B cell (primary cell): Measurements from ENCODE around the gene SLC39A2. TPM values are rescaled to one million over a fixed set of nuclear protein-coding genes. Genes with fewer than 3 reads are reported as not detected.

Source experiments
- ATAC-seq: fragments of 200-7000 bp; cut with Tn5 transposase; one replicate; pipeline ENCODE4 v1.10.0; 2021; ENCODE audit warnings: low read depth, mild to moderate bottlenecking, moderate number of reproducible peaks, moderate library complexity
- CTCF ChIA-PET: fragments of 350-600 bp; sonication (Branson Sonifier 250); formaldehyde crosslinking; loops from one replicate; lab custom pipeline; 2021; ENCODE audit warnings: antibody characterized with exemption, inconsistent platforms; lab: Charles Lee
- POLR2A ChIA-PET: fragments of 350-600 bp; sonication (Branson Sonifier 250); formaldehyde crosslinking; loops from one replicate; lab custom pipeline; 2021; ENCODE audit warnings: antibody characterized with exemption; lab: Charles Lee
- DNase-seq: peaks from one replicate; pipeline ENCODE4 v3.0.0; 2013
- H2AFZ ChIP-seq: 2 replicates; pipeline ENCODE4 v1.6.1; 2012; ENCODE audit warnings: mild to moderate bottlenecking, low read depth, low read length; ENCODE audit not compliant: insufficient read depth, poor library complexity, severe bottlenecking
- H3K27ac ChIP-seq, 2 donors: 1 replicate in 1 of 2; 2 replicates in 1 of 2; pipeline ENCODE4 v1.5.1; 2012 to 2013; ENCODE audit warnings: low read length in 2 of 2, mild to moderate bottlenecking in 2 of 2, moderate library complexity in 1 of 2
- H3K27me3 ChIP-seq, 4 experiments: fragments of 200-600 bp in 1 of 4; sonication (generic) in 1 of 4; replicated peaks in 1 of 4; 1 replicate in 2 of 4; 2 replicates in 2 of 4; pipeline versions ENCODE4 v1.6.1 to v1.7.0; 2013 to 2016; ENCODE audit warnings: low read length in 3 of 4, mild to moderate bottlenecking in 2 of 4, mixed read lengths in 1 of 4, moderate library complexity in 1 of 4; ENCODE audit not compliant: insufficient read depth in 4 of 4, control insufficient read depth in 3 of 4; ENCODE audit errors: control extremely low read depth in 1 of 4
- H3K36me3 ChIP-seq, 2 experiments: replicated peaks in 1 of 2; 1 replicate in 1 of 2; 2 replicates in 1 of 2; pipeline versions ENCODE4 v1.6.1 to v1.7.1; 2013; ENCODE audit warnings: low read length in 1 of 2; ENCODE audit not compliant: insufficient read depth in 2 of 2, control insufficient read depth in 1 of 2; ENCODE audit errors: control extremely low read depth in 1 of 2, extremely low read depth in 1 of 2
- H3K4me1 ChIP-seq, 2 donors: fragments of 200-600 bp in 1 of 2; sonication (generic) in 1 of 2; 1 replicate in 1 of 2; 2 replicates in 1 of 2; pipeline versions ENCODE4 v1.5.1 to v1.6.1; 2013 to 2017; ENCODE audit warnings: low read length in 2 of 2; ENCODE audit not compliant: control insufficient read depth in 2 of 2, insufficient read depth in 2 of 2
- H3K4me2 ChIP-seq: replicated peaks from 2 replicates; pipeline ENCODE3; 2012; ENCODE audit warnings: mild to moderate bottlenecking, low read depth, low read length; ENCODE audit not compliant: poor library complexity, severe bottlenecking
- H3K4me3 ChIP-seq, 5 experiments: fragments of 200-600 bp in 1 of 5; sonication (generic) in 1 of 5; 1 replicate in 3 of 5; 2 replicates in 2 of 5; pipeline versions ENCODE4 v1.5.1 to v1.7.0; 2011 to 2016; ENCODE audit warnings: low read length in 4 of 5, mild to moderate bottlenecking in 4 of 5, low read depth in 2 of 5, control low read depth in 1 of 5, moderate library complexity in 1 of 5; ENCODE audit not compliant: insufficient read depth in 1 of 5; ENCODE audit errors: control extremely low read depth in 1 of 5, extremely low read depth in 1 of 5
- H3K79me2 ChIP-seq: fragments of 200-600 bp; sonication (generic); one replicate; pipeline ENCODE4 v1.6.0; 2016; ENCODE audit warnings: low read length; ENCODE audit not compliant: control insufficient read depth, insufficient read depth
- H3K9ac ChIP-seq: fragments of 200-600 bp; sonication (generic); 2 replicates; pipeline ENCODE4 v1.6.1; 2017; ENCODE audit warnings: mild to moderate bottlenecking, low read length, moderate library complexity
- H3K9me3 ChIP-seq, 3 donors: one replicate each; pipeline versions ENCODE4 v1.6.1 to v1.7.1; 2013; ENCODE audit warnings: low read length in 2 of 3; ENCODE audit not compliant: control insufficient read depth in 2 of 3, insufficient read depth in 1 of 3; ENCODE audit errors: control extremely low read depth in 1 of 3
- H4K20me1 ChIP-seq: 2 replicates; pipeline ENCODE4 v1.6.0; 2012; ENCODE audit warnings: mild to moderate bottlenecking, low read length; ENCODE audit not compliant: insufficient read depth, control insufficient read depth, poor library complexity, severe bottlenecking
- H3K27ac Mint-ChIP-seq: one replicate; pipeline ENCODE4 v1.8.0; 2021; ENCODE audit warnings: mixed read lengths
- H3K27me3 Mint-ChIP-seq: one replicate; pipeline ENCODE4 v1.8.0; 2021; ENCODE audit warnings: mixed read lengths
- H3K4me1 Mint-ChIP-seq: one replicate; pipeline ENCODE4 v1.8.0; 2021; ENCODE audit warnings: mixed read lengths
- H3K4me3 Mint-ChIP-seq: one replicate; pipeline ENCODE4 v1.8.0; 2021; ENCODE audit warnings: mixed read lengths
- H3K9me3 Mint-ChIP-seq: one replicate; pipeline ENCODE4 v1.8.0; 2022; ENCODE audit warnings: mixed read lengths; ENCODE audit not compliant: insufficient read depth
- EZH2 ChIP-seq: IDR thresholded peaks from 2 replicates; pipeline ENCODE4 v1.6.1; 2012; ENCODE audit warnings: borderline replicate concordance, low read depth, mild to moderate bottlenecking, moderate library complexity, low read length; ENCODE audit not compliant: insufficient read depth, poor library complexity, severe bottlenecking
- WGBS: methylation state at CpG from one replicate; pipeline ENCODE4 v1.1.5; 2013; ENCODE audit warnings: missing lambda C conversion rate; ENCODE audit not compliant: insufficient coverage; 5-methylcytosine and 5-hydroxymethylcytosine counted together
- intact Hi-C: fragments of 100-400 bp; cut with micrococcal nuclease; formaldehyde crosslinking; loops from one replicate; pipeline ENCODE4 v1.10.0; 2022
- polyA plus RNA-seq: library from polyadenylated mRNA; depleted of rRNA; stranded (reverse); fragments of >200 nt; gene quantifications from 2 replicates; pipeline ENCODE4 v1.2.3, GENCODE V29; 2012
- total RNA-seq, 2 donors: library from RNA; stranded (reverse); fragments of 120-200 nt in 1 of 2; gene quantifications; 1 replicate in 1 of 2; 2 replicates in 1 of 2; pipeline versions ENCODE4 v1.2.3 to v1.2.4, GENCODE V29; 2013 to 2022
- TF ChIP-seq, protein P1 (sequence below): fragments of 200-600 bp; IDR thresholded peaks from one replicate; pipeline ENCODE4 v1.8.0; 2022; ENCODE audit warnings: antibody characterized with exemption, mild to moderate bottlenecking

The SLC39A2 gene
- total and polyA plus RNA-seq, 2 donors (not counting 1 experiment from before 2014, with no cell fraction given), result 0.07 to 0.25 TPM

GRCh38 chr14:21032326-21033132 lies 33.4 kb downstream of the SLC39A2 start:
- Histone ChIP-seq H2AFZ (no peak overlapping the region), H3K4me2 (no peak overlapping the region), H3K36me3 (no peaks in the 10 kb centered on the region), H3K9me3 (no peaks in the 10 kb centered on the region), H3K9ac (no peak overlapping the region), H3K79me2 (no peaks in the 10 kb centered on the region), H4K20me1 (no peaks in the 10 kb centered on the region), H3K27ac (no peak overlapping the region), H3K4me3 (no peak overlapping the region), H3K4me1 (no peaks in the 10 kb centered on the region), H3K27me3 (peaks cover 0 to 15% (median 0%) of the 10 kb centered on the region in 4 experiments)
- POLR2A ChIA-PET, result no interaction called here
- H3K4me1 Mint-ChIP-seq, result no peaks in the 10 kb centered on the region
- 94% methylated on average over 3 of the region's 5 CpGs for WGBS
- H3K4me3 Mint-ChIP-seq, result no peak overlapping the region
- no peak for DNase-seq
- intact Hi-C loops, result no loop called here
- no peaks in the 10 kb centered on the region for H3K9me3 Mint-ChIP-seq
- H3K27ac Mint-ChIP-seq, result no peak overlapping the region
- TF ChIP-seq, protein P1, sequence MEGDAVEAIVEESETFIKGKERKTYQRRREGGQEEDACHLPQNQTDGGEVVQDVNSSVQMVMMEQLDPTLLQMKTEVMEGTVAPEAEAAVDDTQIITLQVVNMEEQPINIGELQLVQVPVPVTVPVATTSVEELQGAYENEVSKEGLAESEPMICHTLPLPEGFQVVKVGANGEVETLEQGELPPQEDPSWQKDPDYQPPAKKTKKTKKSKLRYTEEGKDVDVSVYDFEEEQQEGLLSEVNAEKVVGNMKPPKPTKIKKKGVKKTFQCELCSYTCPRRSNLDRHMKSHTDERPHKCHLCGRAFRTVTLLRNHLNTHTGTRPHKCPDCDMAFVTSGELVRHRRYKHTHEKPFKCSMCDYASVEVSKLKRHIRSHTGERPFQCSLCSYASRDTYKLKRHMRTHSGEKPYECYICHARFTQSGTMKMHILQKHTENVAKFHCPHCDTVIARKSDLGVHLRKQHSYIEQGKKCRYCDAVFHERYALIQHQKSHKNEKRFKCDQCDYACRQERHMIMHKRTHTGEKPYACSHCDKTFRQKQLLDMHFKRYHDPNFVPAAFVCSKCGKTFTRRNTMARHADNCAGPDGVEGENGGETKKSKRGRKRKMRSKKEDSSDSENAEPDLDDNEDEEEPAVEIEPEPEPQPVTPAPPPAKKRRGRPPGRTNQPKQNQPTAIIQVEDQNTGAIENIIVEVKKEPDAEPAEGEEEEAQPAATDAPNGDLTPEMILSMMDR, result no peak
- CTCF ChIA-PET, result interaction anchor here (0.7 to 6.9 kb wide), 7 partner anchors 8 to 72 kb away, joined by 3 to 87 read pairs (median 4); no protein-coding TSS in a partner anchor
- ATAC-seq, result no peak
- peaks cover 23% of the 10 kb centered on the region for H3K27me3 Mint-ChIP-seq

DNA sequence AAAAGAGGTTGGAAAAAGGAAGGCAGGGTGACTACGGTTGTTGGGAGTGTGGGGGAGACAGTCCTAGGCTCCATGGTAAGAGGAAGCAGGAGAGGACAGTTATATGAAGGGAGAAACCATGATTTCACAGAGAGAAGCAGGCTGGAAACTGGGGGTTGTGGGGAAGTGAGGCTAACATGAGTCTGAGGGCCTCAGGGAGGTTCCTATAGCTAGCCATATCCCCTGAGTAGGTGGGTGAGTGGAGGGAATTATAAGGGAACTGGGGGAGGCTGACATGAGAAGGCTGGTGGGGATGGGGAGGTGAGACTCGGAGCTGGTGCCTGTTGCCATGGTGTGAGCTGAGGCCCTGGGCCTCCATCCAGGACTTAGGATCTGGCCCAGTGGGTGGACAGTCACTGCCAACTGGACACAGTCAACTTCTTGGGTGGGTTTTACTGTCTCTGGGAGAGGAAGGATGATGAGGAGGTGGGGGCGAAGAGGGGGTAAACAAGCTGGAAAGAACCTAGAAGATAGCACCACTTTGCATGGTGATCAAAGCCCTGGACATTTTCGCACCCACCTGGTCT lies 34.1 kb downstream of the SLC39A2 start:
- Histone ChIP-seq H3K36me3 (no peaks in the 10 kb centered on the region), H4K20me1 (no peaks in the 10 kb centered on the region), H3K79me2 (no peaks in the 10 kb centered on the region), H3K4me1 (no peaks in the 10 kb centered on the region), H3K9me3 (no peaks in the 10 kb centered on the region), H3K27ac (no peak overlapping the region), H3K9ac (no peak overlapping the region), H2AFZ (no peak overlapping the region), H3K4me2 (no peak overlapping the region), H3K4me3 (no peak overlapping the region), H3K27me3 (peaks cover 0 to 15% (median 0%) of the 10 kb centered on the region in 4 experiments)
- Mint-ChIP-seq H3K9me3 (no peaks in the 10 kb centered on the region), H3K4me3 (no peak overlapping the region), H3K4me1 (no peaks in the 10 kb centered on the region), H3K27me3 (peaks cover 29% of the 10 kb centered on the region), H3K27ac (no peak overlapping the region)
- DNase-seq (no peak), ATAC-seq (no peak)
- ChIA-PET POLR2A (no interaction called here), CTCF (interaction anchor here (1.3 to 6.9 kb wide), 4 partner anchors 7 to 72 kb away, joined by 3 to 87 read pairs (median 7); no protein-coding TSS in a partner anchor)
- intact Hi-C loops, result no loop called here
- 94% methylated on average over 4 of the region's 4 CpGs for WGBS
- TF ChIP-seq, protein P1, result no peak
- no peak for TF ChIP-seq EZH2
